Activated CD8-positive, alpha-beta memory T cell treated with anti-CD3 and anti-CD28 coated beads, Interleukin-2, amount 50 U/mL, for 24 hours (primary cell): Measurements from ENCODE around the gene ZNF660.
"Not testable (repeated sequence)": the region's sequence is repeated elsewhere in the genome, so short reads cannot be mapped to it uniquely, and the experiment has no call there.

Source experiments
- DNase-seq: peaks from one replicate; pipeline ENCODE4 v3.0.0-alpha.2; 2020; ENCODE audit errors: extremely low read depth

ZNF660 gene

DNA sequence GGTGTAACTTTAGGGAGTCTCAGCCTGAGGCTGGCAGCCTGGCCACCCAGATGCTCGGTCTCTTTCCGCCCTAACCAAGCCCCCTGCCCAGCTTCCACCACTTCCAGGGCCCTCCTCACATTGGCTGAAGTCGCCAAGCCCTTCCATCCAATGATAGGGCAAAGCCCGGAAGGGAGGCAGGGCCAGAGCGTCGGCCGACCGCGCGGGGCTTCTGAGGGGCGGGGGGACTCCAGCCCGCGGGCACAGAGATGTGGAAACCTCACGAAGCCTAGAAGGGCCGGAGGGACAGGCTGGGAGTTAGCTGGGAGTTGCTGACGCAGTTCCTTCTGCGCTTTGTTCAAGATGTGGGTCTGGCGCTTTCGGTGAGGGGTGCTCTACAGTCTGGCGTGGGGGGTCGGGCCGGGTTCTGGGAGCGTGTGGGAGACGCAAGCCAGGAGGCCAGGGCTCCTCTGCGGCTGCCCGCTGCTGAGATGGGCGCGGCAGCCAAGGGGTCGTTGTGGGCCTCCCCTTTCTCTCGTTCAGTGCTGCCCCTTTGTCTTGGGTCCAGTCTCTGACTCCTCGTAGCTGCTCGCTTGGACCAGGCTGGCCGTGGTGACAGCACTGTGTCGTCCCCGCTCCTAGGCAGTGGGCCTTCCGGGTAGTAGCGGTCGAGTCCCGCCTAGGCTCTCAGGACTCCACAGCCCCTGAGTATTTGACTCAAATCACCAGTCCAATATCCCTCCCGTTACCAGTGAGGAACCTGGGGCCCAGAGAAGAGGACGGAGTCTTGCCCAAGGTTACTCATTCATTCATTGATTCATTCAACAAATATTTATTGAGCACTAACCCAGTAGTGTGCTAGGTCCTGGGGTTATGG is at the start of gene ZNF660:
Gene ZNF660 (plus strand): TSS at position 319 of the 856 bp plus-strand sequence. CDS start 9,230 bp downstream, outside the sequence.
- no peak for DNase-seq

DNA sequence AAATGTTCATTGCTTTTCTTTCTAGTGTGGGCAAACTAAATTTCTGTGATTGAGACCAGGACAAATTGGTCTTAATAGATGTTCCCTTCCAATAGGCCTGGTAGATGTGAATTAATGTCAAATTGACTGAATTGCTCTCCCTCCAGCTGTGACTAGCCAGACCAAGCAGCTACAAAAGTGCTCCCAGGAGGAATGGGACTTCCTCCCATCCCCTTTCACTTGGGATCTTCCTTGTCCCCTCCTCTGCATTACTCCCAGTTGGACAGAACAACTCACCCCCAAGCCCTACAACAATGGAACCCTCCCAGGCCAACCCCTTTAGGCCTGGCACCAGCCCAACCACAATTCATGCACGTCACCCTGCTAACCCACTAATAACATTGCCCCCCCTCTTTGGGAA is 49.4 kb upstream of the ZNF660 start:
- no peak for DNase-seq

GRCh38 chr3:44544811-44545210 is 40.0 kb upstream of the ZNF660 start:
- DNase-seq, result not testable (repeated sequence)

GRCh38 chr3:44554626-44555592 is 29.9 kb upstream of the ZNF660 start, which contains the start of gene ZKSCAN7:
Gene ZKSCAN7, plus strand, starts transcription at chr3:44555193. Its CDS starts 1,855 bp downstream, at chr3:44557048.
- DNase-seq, result peak; percentile 19

GRCh38 chr3:44555723-44556122 is 29.0 kb upstream of the ZNF660 start:
- DNase-seq, result no peak

- DNase-seq, result no peak
These were observed 27.7 kb upstream of the ZNF660 start for GRCh38 chr3:44557074-44557473.

DNA sequence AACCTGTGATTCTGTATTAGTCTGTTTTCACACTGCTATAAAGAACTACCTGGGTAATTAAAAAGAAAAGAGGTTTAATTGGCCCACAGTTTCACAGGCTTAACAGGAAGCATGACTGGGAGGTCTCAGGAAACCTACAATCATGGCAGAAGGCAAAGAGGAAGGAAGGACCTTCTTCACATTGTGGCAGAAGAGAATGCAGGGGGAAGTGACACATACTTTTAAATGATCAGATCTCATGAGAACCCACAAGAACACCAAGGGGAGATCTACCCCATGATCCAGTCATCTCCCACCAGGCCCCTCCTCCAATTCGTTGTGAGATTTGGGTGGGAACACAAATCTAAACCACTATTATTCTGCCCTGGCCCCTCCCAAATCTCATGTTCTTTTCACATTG is 23.7 kb upstream of the ZNF660 start:
- DNase-seq, result no peak

DNA sequence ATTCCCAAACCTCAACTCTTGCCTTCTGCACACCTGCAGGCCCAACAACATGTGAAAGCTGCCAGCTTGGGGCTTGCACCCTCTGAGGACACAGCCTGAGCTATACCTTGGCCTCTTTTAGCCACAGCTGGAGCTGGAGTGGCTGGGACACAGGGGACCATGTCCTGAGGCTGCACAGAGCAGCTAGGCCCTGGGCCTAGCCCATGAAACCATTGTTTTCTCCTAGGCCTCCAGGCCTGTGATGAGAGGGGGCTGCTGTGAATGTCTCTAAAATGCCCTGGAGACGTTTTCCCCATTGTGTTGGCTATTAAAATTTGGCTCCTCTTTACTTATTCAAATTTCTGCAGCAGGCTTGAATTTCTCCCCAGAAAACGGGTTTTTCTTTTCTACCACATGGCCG is 22.6 kb upstream of the ZNF660 start:
- DNase-seq, result no peak

- no peak for DNase-seq
These were observed 16.2 kb upstream of the ZNF660 start for GRCh38 chr3:44568561-44568960.

GRCh38 chr3:44571024-44571423 is 13.7 kb upstream of the ZNF660 start:
- DNase-seq, result no peak

DNA sequence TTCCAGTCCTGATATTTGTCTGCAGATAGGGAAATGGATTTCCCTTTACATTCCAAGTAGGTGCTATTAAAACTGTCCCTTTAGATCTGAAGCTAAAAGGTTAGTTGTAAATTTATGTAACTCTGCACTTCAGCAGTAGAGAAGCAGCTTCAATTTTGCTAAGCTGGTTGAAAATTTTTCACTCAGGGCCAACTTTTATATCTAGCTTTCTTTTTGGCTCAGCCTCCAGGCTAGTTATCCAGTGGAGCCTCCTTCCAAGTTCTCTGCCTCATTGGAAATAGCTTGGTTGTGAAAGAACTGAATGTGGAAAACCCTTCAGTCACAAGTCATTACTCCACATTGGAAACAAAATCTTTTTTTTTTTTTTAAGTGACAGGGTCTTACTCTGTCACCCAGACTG is 8.2 kb upstream of the ZNF660 start:
- no peak for DNase-seq

DNA sequence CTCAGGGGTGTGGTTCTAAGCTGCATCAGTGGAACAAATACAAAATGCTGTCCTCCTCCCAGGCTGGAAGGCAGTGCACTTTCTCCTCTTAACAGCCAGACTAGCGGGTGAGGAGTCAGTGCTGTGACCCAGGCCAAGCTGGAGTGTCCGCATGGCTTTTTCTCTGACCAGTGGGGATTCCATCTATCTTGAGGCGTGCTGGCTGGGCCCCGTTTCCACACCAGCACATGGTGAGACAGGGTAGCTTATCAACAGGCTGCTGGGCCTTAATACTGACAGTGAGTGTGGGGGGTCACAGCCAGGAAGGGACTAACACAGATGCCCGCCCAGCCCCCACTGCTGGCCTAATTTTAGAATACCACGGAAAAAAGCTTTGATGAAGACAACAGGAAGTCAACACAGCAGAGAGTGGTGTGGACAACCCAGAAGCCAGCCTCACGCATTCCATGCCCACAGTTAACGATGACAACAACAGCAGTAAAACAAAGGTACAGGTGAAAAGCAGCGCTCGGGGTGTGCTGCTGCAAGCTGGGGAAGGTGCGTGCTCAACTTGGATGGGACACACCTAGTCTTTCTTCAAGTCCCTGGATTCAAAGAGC is 7.3 kb upstream of the ZNF660 start:
- not testable (repeated sequence) for DNase-seq

- not testable (repeated sequence) for DNase-seq
These were observed 6.4 kb upstream of the ZNF660 start for GRCh38 chr3:44578316-44578715.

- DNase-seq, result not testable (repeated sequence)
These were observed 5.7 kb upstream of the ZNF660 start for GRCh38 chr3:44578924-44579515.

GRCh38 chr3:44579749-44580148 is 5.0 kb upstream of the ZNF660 start:
- DNase-seq, result not testable (repeated sequence)

GRCh38 chr3:44580971-44581370 is 3.8 kb upstream of the ZNF660 start:
- DNase-seq, result not testable (repeated sequence)

DNA sequence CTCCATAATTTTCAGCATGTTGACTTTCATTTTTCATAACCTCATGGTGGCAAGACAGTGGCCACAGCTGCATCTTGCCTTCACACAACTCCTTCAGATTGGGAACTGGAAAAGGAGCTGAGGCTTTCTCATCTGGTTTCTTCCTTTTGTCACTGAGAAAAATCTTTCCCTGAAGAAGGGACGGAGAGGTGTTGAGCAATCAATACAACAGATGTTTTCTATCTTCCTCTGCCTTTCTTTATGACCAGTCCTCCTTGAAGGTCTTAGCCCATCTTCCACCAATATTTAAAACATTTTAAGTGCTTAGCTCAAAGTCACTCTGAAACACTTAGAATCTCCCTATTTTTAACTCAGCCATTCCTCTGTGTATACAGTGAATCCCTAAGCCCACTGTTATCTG is 11.9 kb downstream of the ZNF660 start:
- DNase-seq, result no peak

DNA sequence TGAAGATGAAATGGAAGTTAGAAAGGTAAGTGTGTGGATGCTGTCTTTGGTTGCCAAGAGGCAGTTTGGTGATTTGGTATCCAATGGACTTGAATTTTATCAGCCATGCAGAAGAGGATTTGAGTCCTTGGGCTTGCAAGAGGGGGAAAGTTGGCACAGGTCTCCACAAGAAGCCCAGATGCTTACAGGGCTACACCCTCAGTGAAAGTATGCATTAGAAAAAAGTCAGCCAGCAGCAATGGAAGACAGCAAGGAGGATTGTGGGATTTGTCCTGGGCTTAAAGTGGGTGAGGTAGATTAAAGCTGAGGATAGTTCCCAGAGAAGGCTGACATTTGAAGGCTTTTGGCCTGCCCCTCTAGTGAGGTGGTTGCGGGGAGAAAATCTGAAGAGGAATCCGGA is 17.0 kb downstream of the ZNF660 start:
- DNase-seq, result no peak

- DNase-seq, result no peak
These were observed 27.9 kb downstream of the ZNF660 start for GRCh38 chr3:44612678-44613077.

GRCh38 chr3:44624749-44625480 is 40.2 kb downstream of the ZNF660 start, which contains the start of gene ZNF197:
Gene ZNF197, plus strand, starts transcription at chr3:44625036. Its CDS starts 4,119 bp downstream, at chr3:44629155.
- DNase-seq, result no peak

GRCh38 chr3:44628716-44629115 is 44.0 kb downstream of the ZNF660 start:
- no peak for DNase-seq
